K562 (cell line): ENCODE results near the gene GABARAP. TPM values are rescaled to one million over a fixed set of nuclear protein-coding genes. Genes with fewer than 3 reads are reported as not detected.

Experiments used
- BRF2 ChIP-seq: IDR thresholded peaks from 3 replicates; pipeline ENCODE4 v1.6.1; 2011; ENCODE audit warnings: borderline replicate concordance, mild to moderate bottlenecking; ENCODE audit not compliant: insufficient read length, insufficient read depth
- CREB3 ChIP-seq: fragments of 450-650 bp; conservative IDR thresholded peaks from 2 replicates; pipeline ENCODE4 v1.6.1; 2016; ENCODE audit warnings: missing genetic modification characterization, low read depth, mild to moderate bottlenecking, missing compliant biosample characterization, moderate library complexity
- EP400 ChIP-seq: fragments of 450-650 bp; IDR thresholded peaks from 2 replicates; pipeline ENCODE4 v1.6.1; 2017; ENCODE audit warnings: antibody characterized with exemption, mild to moderate bottlenecking, moderate library complexity
- FOS ChIP-seq: IDR thresholded peaks from 3 replicates; pipeline ENCODE4 v1.6.1; 2011; ENCODE audit not compliant: insufficient read length; ENCODE audit errors: extremely low read depth
- JUN ChIP-seq, 2 experiments: sonication (generic) in 1 of 2; formaldehyde crosslinking in 1 of 2; IDR thresholded peaks; 2 replicates each; pipeline versions ENCODE4 v1.6.1 to v1.8.0; 2012 to 2022; ENCODE audit warnings: borderline replicate concordance in 2 of 2, mild to moderate bottlenecking in 2 of 2, improper control_type of control experiment in 1 of 2, low read depth in 1 of 2, low read length in 1 of 2, missing genetic modification reagents in 1 of 2
- JUND ChIP-seq, 2 experiments: IDR thresholded peaks; 2 replicates in 1 of 2; 3 replicates in 1 of 2; pipeline ENCODE4 v1.6.1; 2011; ENCODE audit warnings: borderline replicate concordance in 2 of 2, low read depth in 2 of 2, low read length in 2 of 2, improper control_type of control experiment in 1 of 2, missing biosample characterization in 1 of 2, missing genetic modification characterization in 1 of 2, missing genetic modification reagents in 1 of 2
- NCOA6 ChIP-seq: fragments of 450-650 bp; IDR thresholded peaks from 2 replicates; pipeline ENCODE4 v1.6.1; 2017; ENCODE audit warnings: mild to moderate bottlenecking
- NFYB ChIP-seq: IDR thresholded peaks from 2 replicates; pipeline ENCODE4 v1.6.1; 2011; ENCODE audit warnings: mild to moderate bottlenecking, moderate library complexity; ENCODE audit not compliant: insufficient read length; ENCODE audit errors: extremely low read depth
- PHF20 ChIP-seq: fragments of 450-650 bp; IDR thresholded peaks from 2 replicates; pipeline ENCODE4 v1.6.1; 2018; ENCODE audit not compliant: partially characterized antibody
- RAD51 ChIP-seq: fragments of 450-650 bp; IDR thresholded peaks from 2 replicates; pipeline ENCODE4 v1.7.1; 2016; ENCODE audit warnings: low read depth, mild to moderate bottlenecking, borderline replicate concordance
- SETDB1 ChIP-seq: IDR thresholded peaks from one replicate; pipeline ENCODE4 v1.6.1; 2012; ENCODE audit warnings: low read length, control low read depth, inconsistent platforms
- SUPT5H ChIP-seq: fragments of 450-650 bp; IDR thresholded peaks from 2 replicates; pipeline ENCODE4 v1.6.1; 2016
- TRIM24 ChIP-seq, 2 experiments: fragments of 450-650 bp; IDR thresholded peaks; 2 replicates each; pipeline ENCODE4 v1.6.1; 2016
- ZNF12 ChIP-seq: sonication (generic); formaldehyde crosslinking; IDR thresholded peaks from 2 replicates; pipeline ENCODE4 v1.4.0; 2020; ENCODE audit warnings: mild to moderate bottlenecking, missing genetic modification reagents
- ZNF316 ChIP-seq: fragments of 450-650 bp; IDR thresholded peaks from 2 replicates; pipeline ENCODE4 v1.6.1; 2016
- ZNF77 ChIP-seq: fragments of 250-450 bp; sonication (Bioruptor Pico); IDR thresholded peaks from 2 replicates; pipeline ENCODE4 v1.5.0; 2020
- polyA plus RNA-seq, 8 experiments: library from polyadenylated mRNA; depleted of rRNA in 4 of 8; stranded (reverse) in 5 of 8; unstranded in 3 of 8; fragments of >200 nt; fragmentation: Nextera tagmentation in 2 of 8; fragmentation: Illumina TruSeq in 1 of 8; extraction: Ambion mirVana in 2 of 8; extraction: Trizol in 1 of 8; gene quantifications; 2 replicates each; pipeline versions ENCODE4 v1.2.1 to v1.2.3, GENCODE V29; 2011 to 2014; ENCODE audit warnings: inconsistent platforms in 1 of 8, missing spikeins in 1 of 8
- total RNA-seq, 7 experiments: library from RNA; depleted of rRNA in 6 of 7; stranded (reverse); fragments of >200 nt in 6 of 7; fragmentation: Illumina TruSeq in 2 of 7; extraction: Trizol in 2 of 7; gene quantifications; 2 replicates each; pipeline versions ENCODE4 v1.2.1 to v1.2.3, GENCODE V29; 2011 to 2021; ENCODE audit warnings: low replicate concordance in 1 of 7
- TF ChIP-seq, protein P1 (sequence below): fragments of 200-400 bp; formaldehyde crosslinking; IDR thresholded peaks from 2 replicates; pipeline ENCODE4 v1.6.1; 2017; ENCODE audit warnings: mild to moderate bottlenecking, low read depth, low read length, moderate library complexity
- TF ChIP-seq, protein P2 (sequence below): fragments of 450-650 bp; IDR thresholded peaks from one replicate; pipeline ENCODE4 v1.6.1; 2018; ENCODE audit warnings: mild to moderate bottlenecking, moderate library complexity; ENCODE audit not compliant: partially characterized antibody
- TF ChIP-seq, protein P3 (sequence below): fragments of 450-650 bp; formaldehyde crosslinking; IDR thresholded peaks from 2 replicates; pipeline ENCODE4 v1.4.0; 2020; ENCODE audit warnings: mild to moderate bottlenecking, moderate library complexity

Gene GABARAP
- total and polyA plus RNA-seq, 9 of the 15 experiments (the other 6 are each of a cell fraction or from before 2014, with no cell fraction given), result 47.5 to 373 (median 152) TPM

DNA sequence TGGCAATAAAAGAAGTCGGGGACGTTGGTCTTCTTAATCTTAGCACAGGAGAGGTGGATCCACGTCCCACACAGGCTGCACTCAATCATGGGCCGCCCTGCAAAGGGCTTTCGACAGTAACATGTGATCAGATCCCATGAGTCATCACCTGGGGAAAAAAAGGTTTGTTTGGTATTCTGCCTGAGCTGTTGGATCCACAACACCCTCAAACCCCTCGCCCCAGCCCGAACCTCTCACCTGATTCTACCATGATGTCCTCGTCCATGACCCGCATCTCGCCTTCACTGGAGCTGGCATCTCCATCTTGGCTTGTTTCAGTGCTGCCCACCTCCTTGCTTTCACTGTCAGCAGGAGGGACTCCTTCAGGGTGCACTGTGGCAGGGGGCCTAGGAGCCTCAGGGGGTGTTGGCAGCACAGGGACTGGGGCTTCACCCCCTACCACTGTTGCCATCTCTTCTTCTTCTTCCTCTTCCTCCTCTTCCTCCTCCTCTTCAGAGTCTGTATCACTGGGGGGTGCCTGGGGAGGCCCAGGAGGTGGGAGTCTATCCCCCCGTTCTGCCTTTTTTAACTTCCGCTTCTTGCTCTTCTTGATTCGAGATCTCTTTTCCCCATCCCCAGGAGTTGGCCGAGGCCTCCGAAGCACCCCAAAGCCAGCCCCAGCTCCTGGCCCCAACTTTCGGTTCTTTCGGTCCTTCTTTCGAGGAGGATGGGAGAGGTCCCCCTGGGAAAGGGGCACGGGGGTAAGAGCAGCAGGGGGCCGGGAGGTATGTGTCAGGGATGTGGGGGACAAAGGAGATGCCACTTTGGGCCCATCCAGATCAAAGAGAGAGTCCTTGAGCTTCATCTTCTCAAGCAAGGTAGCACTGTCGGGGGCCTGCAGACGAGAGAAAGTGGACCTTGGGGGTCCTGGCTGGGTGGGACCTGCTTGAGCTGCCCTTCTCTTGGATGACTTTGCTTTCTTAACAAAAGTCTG is 6.3 kb downstream of the GABARAP start (continued):
- TF ChIP-seq, protein P1, sequence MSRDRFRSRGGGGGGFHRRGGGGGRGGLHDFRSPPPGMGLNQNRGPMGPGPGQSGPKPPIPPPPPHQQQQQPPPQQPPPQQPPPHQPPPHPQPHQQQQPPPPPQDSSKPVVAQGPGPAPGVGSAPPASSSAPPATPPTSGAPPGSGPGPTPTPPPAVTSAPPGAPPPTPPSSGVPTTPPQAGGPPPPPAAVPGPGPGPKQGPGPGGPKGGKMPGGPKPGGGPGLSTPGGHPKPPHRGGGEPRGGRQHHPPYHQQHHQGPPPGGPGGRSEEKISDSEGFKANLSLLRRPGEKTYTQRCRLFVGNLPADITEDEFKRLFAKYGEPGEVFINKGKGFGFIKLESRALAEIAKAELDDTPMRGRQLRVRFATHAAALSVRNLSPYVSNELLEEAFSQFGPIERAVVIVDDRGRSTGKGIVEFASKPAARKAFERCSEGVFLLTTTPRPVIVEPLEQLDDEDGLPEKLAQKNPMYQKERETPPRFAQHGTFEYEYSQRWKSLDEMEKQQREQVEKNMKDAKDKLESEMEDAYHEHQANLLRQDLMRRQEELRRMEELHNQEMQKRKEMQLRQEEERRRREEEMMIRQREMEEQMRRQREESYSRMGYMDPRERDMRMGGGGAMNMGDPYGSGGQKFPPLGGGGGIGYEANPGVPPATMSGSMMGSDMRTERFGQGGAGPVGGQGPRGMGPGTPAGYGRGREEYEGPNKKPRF, result no peak
- TF ChIP-seq SUPT5H (peak; percentile 41), JUND (IDR thresholded peaks at IDR 0.05; ENCODE audit: borderline replicate concordance, low read depth, low read length) (peak; percentile 85), JUND (tag; IDR thresholded peaks at IDR 0.05; ENCODE audit: borderline replicate concordance, low read depth, low read length) (peak; percentile 71; the same call in 2 of the 3 replicates), BRF2 (no peak), CREB3 (tag) (no peak), SETDB1 (no peak), ZNF316 (peak; percentile 38; the same call in 1 of the 2 replicates), ZNF12 (CRISPR knock-in tag) (no peak), NFYB (no peak), RAD51 (peak; percentile 29; the same call in 1 of the 2 replicates), FOS (no peak), ZNF77 (no peak), EP400 (no peak), JUN (IDR thresholded peaks at IDR 0.05; ENCODE audit: borderline replicate concordance, low read depth, low read length) (0 out of 2 replicates have a peak, but pooled peaks have one; percentile 52), JUN (CRISPR knock-in tag; IDR thresholded peaks at IDR 0.05; ENCODE audit: borderline replicate concordance) (no peak), NCOA6 (no peak), TRIM24 (IDR thresholded peaks at IDR 0.05) (no peak), PHF20 (no peak)
- TF ChIP-seq, protein P2, sequence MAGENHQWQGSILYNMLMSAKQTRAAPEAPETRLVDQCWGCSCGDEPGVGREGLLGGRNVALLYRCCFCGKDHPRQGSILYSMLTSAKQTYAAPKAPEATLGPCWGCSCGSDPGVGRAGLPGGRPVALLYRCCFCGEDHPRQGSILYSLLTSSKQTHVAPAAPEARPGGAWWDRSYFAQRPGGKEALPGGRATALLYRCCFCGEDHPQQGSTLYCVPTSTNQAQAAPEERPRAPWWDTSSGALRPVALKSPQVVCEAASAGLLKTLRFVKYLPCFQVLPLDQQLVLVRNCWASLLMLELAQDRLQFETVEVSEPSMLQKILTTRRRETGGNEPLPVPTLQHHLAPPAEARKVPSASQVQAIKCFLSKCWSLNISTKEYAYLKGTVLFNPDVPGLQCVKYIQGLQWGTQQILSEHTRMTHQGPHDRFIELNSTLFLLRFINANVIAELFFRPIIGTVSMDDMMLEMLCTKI, result no peak
- TF ChIP-seq, protein P3, sequence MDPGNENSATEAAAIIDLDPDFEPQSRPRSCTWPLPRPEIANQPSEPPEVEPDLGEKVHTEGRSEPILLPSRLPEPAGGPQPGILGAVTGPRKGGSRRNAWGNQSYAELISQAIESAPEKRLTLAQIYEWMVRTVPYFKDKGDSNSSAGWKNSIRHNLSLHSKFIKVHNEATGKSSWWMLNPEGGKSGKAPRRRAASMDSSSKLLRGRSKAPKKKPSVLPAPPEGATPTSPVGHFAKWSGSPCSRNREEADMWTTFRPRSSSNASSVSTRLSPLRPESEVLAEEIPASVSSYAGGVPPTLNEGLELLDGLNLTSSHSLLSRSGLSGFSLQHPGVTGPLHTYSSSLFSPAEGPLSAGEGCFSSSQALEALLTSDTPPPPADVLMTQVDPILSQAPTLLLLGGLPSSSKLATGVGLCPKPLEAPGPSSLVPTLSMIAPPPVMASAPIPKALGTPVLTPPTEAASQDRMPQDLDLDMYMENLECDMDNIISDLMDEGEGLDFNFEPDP (CRISPR knock-in tag), result no peak
